Measurements from ENCODE around the gene CLECL1. TPM values are rescaled to one million over a fixed set of nuclear protein-coding genes. Genes with fewer than 3 reads are reported as not detected.

CLECL1 gene
- 1 to 10 TPM in 1 of 10 donors, under 1 TPM in 1, not detected in 8; 0.54 to 3.6 TPM for total RNA-seq
- under 1 TPM in 1 of 2 donors, not detected in 1; 0.25 TPM for polyA plus RNA-seq
- long read RNA-seq, donor 1, result 0 reads
- long read RNA-seq, donor 2, result 0 reads
- long read RNA-seq, donor 3, result 0 reads

DNA sequence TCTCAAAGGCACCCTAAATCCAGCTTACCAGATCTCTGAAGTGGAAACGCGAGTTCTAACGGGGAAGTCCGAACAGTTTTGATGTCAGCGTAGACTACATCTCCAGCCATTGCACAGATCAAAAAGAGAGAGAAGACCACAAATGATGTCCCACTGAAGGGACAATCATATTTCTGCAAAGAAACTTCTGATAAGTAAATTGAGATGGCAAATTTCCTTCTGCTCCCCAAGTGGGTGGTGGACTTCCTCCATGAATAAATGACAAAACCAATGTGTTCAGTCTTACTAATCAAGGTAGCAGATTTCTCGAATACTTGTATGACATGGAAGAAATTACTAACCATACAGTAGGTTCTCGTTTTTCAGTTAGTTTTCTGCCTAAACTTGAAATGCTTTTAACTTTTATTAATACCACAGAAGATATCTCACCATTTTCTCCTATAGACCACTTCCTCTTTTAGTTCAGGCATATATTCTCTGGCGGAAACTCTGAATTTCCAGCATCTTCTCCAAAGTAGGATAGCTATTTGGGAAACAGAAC lies at the start of gene CLECL1:
Gene CLECL1, minus strand, starts transcription at position 177 of the 541 bp plus-strand sequence.
- H3K4me1 ChIP-seq, result peaks cover 0 to 38% (median 10%) of the 10 kb centered on the region in 9 donors
- H3K9me3 ChIP-seq, result no peaks in the 10 kb centered on the region
- 76 to 93% methylated on average over 8 of the region's 8 CpGs for WGBS, 2 donors
- peak within 1 kb of the TSS in 1 of 10 donors; percentile 46 for H3K4me3 ChIP-seq
- H3K36me3 ChIP-seq, result no peaks in the 10 kb centered on the region
- no peak for DNase-seq
- H3K27ac ChIP-seq, result peak within 1 kb of the TSS in 1 of 10 donors; percentile 88
- no peak for ATAC-seq
- intact Hi-C loops (cut with DNase I), result no loop called here
- TF ChIP-seq, protein P1, sequence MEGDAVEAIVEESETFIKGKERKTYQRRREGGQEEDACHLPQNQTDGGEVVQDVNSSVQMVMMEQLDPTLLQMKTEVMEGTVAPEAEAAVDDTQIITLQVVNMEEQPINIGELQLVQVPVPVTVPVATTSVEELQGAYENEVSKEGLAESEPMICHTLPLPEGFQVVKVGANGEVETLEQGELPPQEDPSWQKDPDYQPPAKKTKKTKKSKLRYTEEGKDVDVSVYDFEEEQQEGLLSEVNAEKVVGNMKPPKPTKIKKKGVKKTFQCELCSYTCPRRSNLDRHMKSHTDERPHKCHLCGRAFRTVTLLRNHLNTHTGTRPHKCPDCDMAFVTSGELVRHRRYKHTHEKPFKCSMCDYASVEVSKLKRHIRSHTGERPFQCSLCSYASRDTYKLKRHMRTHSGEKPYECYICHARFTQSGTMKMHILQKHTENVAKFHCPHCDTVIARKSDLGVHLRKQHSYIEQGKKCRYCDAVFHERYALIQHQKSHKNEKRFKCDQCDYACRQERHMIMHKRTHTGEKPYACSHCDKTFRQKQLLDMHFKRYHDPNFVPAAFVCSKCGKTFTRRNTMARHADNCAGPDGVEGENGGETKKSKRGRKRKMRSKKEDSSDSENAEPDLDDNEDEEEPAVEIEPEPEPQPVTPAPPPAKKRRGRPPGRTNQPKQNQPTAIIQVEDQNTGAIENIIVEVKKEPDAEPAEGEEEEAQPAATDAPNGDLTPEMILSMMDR (IDR thresholded peaks at IDR 0.05), result no peak
- no peaks in the 10 kb centered on the region for H3K27me3 ChIP-seq

DNA sequence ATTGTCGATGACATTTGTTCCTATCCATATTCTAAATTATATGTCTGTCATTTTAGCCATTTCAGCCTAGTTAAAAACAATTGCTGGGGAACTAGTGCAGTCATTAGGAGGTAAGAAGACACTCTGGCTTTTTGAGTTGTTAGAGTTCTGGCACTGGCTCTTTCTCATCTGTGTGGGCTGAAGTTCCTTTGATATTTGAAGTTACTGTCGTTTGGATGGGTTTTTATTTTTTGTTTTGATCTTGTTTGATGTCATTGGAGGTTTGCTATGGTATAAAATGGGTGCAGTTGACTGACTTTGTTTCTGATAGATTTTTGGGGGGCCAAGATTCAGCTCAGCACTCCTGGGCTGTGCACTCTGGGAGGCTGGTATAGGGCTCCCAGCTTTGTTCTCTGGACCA lies 48.5 kb upstream of the CLECL1 start:
- intact Hi-C loops (cut with DNase I), result no loop called here
- H3K27ac ChIP-seq, result no peak overlapping the region
- no peaks in the 10 kb centered on the region for H3K27me3 ChIP-seq
- H3K4me3 ChIP-seq, result no peak overlapping the region
- DNase-seq, result no peak
- ATAC-seq, result no peak
- no peaks in the 10 kb centered on the region for H3K36me3 ChIP-seq
- 79 to 93% methylated on average over 2 of the region's 2 CpGs for WGBS, 2 donors
- no peaks in the 10 kb centered on the region for H3K4me1 ChIP-seq
- TF ChIP-seq, protein P1 (IDR thresholded peaks at IDR 0.05), result no peak
- H3K9me3 ChIP-seq, result peaks cover 0 to 7% (median 0%) of the 10 kb centered on the region in 11 donors

DNA sequence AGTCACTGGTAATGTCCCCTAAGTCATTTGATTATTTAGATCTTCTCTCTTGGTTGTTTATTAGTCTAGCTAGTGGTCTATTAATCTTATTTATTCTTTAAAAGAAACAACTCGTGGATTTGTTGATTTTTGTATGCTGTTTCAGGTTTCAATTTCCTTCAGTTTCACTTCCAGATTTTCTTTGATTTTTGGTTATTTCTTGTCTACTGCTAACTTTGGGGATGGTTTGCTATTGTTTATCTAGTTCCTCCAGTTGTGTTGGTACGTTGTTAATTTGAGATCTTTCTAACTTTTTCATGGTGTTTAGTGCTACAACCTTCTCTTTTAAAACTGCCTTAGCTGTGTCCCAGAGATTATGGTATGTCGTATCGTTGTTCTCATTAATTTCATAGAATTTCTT lies 46.3 kb upstream of the CLECL1 start:
- Histone ChIP-seq H3K9me3 (peaks cover 0 to 7% (median 0%) of the 10 kb centered on the region in 11 donors), H3K36me3 (no peaks in the 10 kb centered on the region), H3K4me1 (peaks cover 0 to 15% (median 0%) of the 10 kb centered on the region in 9 donors), H3K27me3 (no peaks in the 10 kb centered on the region), H3K27ac (no peak overlapping the region), H3K4me3 (no peak overlapping the region)
- WGBS, 2 donors, result 75 to 77% methylated on average over 4 of the region's 4 CpGs
- TF ChIP-seq, protein P1 (IDR thresholded peaks at IDR 0.05), result no peak
- ATAC-seq, result no peak
- no peak for DNase-seq
- intact Hi-C loops (cut with DNase I), result no loop called here

DNA sequence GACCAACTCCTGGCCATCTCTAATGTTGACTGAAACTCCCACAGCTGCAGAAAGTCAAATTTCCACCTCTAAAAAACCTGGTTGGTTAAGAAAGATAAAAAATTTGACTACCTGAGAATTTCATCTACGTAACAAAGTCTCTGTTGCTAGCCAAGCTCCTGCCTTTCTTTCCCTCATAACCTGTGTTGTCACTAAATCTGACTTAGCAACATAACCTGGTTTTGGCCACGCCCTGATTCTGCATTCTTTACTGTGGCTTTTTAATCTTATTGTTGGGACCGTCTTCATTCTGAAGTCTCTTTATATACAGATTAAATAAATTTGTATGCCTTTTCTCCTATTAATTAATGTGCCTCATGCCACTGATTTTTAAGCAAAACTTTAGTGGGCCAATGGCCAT lies 43.9 kb upstream of the CLECL1 start:
- Histone ChIP-seq H3K9me3 (peaks cover 0 to 7% (median 0%) of the 10 kb centered on the region in 11 donors), H3K4me3 (no peak overlapping the region), H3K4me1 (peaks cover 0 to 19% (median 0%) of the 10 kb centered on the region in 9 donors), H3K27ac (no peak overlapping the region), H3K36me3 (no peaks in the 10 kb centered on the region), H3K27me3 (no peaks in the 10 kb centered on the region)
- ATAC-seq (no peak), DNase-seq (no peak)
- intact Hi-C loops (cut with DNase I), result no loop called here
- TF ChIP-seq, protein P1 (IDR thresholded peaks at IDR 0.05), result no peak
- WGBS, 2 donors, result 83 to 88% methylated on average over 3 of the region's 3 CpGs
